ENCODE data around the gene BNIP5. TPM values are rescaled to one million over a fixed set of nuclear protein-coding genes. Genes with fewer than 3 reads are reported as not detected.
A peak's percentile ranks its signal among the peaks of the same experiment; 100 is the strongest.

Gene BNIP5
- total and polyA plus RNA-seq, 9 donors: 0.01 to 1.4 (median 0.12) TPM; not detected in 4

DNA sequence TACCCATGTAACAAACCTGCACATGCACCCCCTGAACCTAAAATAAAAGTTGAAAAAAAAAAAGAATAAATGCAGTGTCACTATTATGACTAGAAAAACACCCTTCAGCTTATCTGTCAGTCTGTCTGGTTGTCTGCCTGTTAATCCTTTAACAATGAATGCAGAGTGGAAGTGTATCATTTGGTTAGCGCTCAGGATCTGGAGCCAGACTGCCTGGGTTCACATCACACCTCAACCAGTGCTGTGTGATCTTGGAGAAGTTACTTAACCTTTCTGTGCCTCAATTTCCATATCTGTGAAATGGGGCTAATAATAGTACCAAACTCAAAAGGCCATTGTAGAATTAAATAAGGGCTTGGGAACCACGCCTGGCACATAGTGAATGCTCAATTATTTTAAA is 34.0 kb upstream of the BNIP5 start:
- Histone ChIP-seq H3K4me3 (no peak overlapping the region), H3K4me1 (ENCODE audit: insufficient read depth) (peaks cover 6% of the 10 kb centered on the region), H3K9me3 (no peaks in the 10 kb centered on the region), H3K27me3 (no peaks in the 10 kb centered on the region), H3K27ac (no peak overlapping the region), H3K36me3 (no peaks in the 10 kb centered on the region)
- TF ChIP-seq EP300 (IDR thresholded peaks at IDR 0.05) (no peak), POLR2A (IDR thresholded peaks at IDR 0.05) (no peak)
- TF ChIP-seq, protein P1, sequence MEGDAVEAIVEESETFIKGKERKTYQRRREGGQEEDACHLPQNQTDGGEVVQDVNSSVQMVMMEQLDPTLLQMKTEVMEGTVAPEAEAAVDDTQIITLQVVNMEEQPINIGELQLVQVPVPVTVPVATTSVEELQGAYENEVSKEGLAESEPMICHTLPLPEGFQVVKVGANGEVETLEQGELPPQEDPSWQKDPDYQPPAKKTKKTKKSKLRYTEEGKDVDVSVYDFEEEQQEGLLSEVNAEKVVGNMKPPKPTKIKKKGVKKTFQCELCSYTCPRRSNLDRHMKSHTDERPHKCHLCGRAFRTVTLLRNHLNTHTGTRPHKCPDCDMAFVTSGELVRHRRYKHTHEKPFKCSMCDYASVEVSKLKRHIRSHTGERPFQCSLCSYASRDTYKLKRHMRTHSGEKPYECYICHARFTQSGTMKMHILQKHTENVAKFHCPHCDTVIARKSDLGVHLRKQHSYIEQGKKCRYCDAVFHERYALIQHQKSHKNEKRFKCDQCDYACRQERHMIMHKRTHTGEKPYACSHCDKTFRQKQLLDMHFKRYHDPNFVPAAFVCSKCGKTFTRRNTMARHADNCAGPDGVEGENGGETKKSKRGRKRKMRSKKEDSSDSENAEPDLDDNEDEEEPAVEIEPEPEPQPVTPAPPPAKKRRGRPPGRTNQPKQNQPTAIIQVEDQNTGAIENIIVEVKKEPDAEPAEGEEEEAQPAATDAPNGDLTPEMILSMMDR (IDR thresholded peaks at IDR 0.05): no peak
- intact Hi-C loops (cut with DNase I): no loop called here
- DNase-seq: no peak
- WGBS, 3 donors: 95 to 99% (median 98%) methylated on average over 2 of the region's 2 CpGs

GRCh38 chr6:36368921-36369865 is 32.5 kb upstream of the BNIP5 start:
- TF ChIP-seq POLR2A (IDR thresholded peaks at IDR 0.05) (no peak), EP300 (IDR thresholded peaks at IDR 0.05) (no peak)
- TF ChIP-seq, protein P1 (IDR thresholded peaks at IDR 0.05): no peak
- DNase-seq: peak in 1 of 5 donors; percentile 13
- H3K27ac ChIP-seq: no peak overlapping the region
- 84 to 87% (median 86%) methylated on average over 14 of the region's 14 CpGs for WGBS, 3 donors
- no peaks in the 10 kb centered on the region for H3K4me1 ChIP-seq (ENCODE audit: insufficient read depth)
- no peak overlapping the region for H3K4me3 ChIP-seq
- no peaks in the 10 kb centered on the region for H3K9me3 ChIP-seq
- no peaks in the 10 kb centered on the region for H3K36me3 ChIP-seq
- no peaks in the 10 kb centered on the region for H3K27me3 ChIP-seq
- intact Hi-C loops (cut with DNase I): no loop called here

DNA sequence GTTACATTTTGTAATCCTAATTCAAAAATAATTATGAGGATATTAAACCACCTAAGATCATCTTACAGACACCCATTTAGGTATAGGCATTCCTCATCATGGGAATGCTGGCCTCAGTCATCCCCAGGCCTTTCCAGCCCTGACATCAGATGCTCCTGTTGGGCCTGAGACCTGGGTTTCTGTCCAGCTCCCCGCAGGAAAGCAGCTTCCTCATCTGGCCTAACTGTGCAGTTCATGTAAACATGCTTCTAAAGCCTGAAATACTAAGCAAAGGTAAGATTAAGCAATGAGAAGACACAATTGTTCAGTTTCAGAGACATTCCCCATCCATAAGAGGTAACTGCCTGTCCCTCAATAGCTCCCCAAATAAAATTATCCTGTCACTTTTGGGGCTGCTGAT is 31.7 kb upstream of the BNIP5 start:
- Histone ChIP-seq H3K4me1 (ENCODE audit: insufficient read depth) (no peaks in the 10 kb centered on the region), H3K27ac (no peak overlapping the region), H3K27me3 (no peaks in the 10 kb centered on the region), H3K9me3 (no peaks in the 10 kb centered on the region), H3K4me3 (no peak overlapping the region), H3K36me3 (no peaks in the 10 kb centered on the region)
- TF ChIP-seq POLR2A (IDR thresholded peaks at IDR 0.05) (no peak), EP300 (IDR thresholded peaks at IDR 0.05) (no peak)
- TF ChIP-seq, protein P1 (IDR thresholded peaks at IDR 0.05): no peak
- intact Hi-C loops (cut with DNase I): no loop called here
- DNase-seq: no peak
- 42 to 61% (median 55%) methylated on average over 1 of the region's 1 CpG for WGBS, 3 donors

DNA sequence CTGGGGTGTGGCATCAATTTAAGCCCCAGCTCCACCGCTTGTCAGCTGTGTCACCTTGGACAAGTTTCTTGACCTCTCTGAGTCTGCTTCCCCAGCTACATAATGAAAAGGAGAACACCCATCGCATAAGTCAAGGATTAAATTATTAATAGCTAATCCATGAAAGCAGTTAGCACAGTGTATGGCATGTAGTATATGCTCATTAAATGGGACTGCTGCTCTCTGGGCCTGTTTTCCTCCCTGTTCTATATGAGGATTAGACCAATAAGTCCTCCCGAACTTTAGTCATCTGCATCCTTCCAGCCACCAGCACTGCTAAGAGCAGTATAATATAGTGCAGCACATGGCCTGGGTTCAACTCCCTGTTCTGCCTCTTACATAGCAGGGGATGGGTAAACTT is 31.1 kb upstream of the BNIP5 start:
- Histone ChIP-seq H3K9me3 (no peaks in the 10 kb centered on the region), H3K36me3 (no peaks in the 10 kb centered on the region), H3K27me3 (no peaks in the 10 kb centered on the region), H3K4me1 (ENCODE audit: insufficient read depth) (no peaks in the 10 kb centered on the region), H3K4me3 (no peak overlapping the region), H3K27ac (no peak overlapping the region)
- no peak for TF ChIP-seq EP300 (IDR thresholded peaks at IDR 0.05)
- no peak for TF ChIP-seq POLR2A (IDR thresholded peaks at IDR 0.05)
- TF ChIP-seq, protein P1 (IDR thresholded peaks at IDR 0.05): no peak
- 90 to 98% (median 95%) methylated on average over 3 of the region's 3 CpGs for WGBS, 3 donors
- no peak for DNase-seq
- intact Hi-C loops (cut with DNase I): no loop called here

Data from ovary (tissue), 9 donors.